Prostate gland (tissue), 2 donors: ENCODE results near the gene SCCPDH.

Experiments used
- CTCF ChIP-seq, 4 experiments: fragments of 200-600 bp in 2 of 4; fragments of 450-650 bp in 2 of 4; sonication (generic) in 2 of 4; IDR thresholded peaks; 1 replicate in 3 of 4; 2 replicates in 1 of 4; pipeline ENCODE4 v1.5.1; 2016 to 2019; ENCODE audit warnings: antibody characterized with exemption in 4 of 4, mild to moderate bottlenecking in 2 of 4, moderate library complexity in 2 of 4
- POLR2A ChIP-seq: fragments of 450-650 bp; IDR thresholded peaks from one replicate; pipeline ENCODE4 v1.6.1; 2016; ENCODE audit warnings: antibody characterized with exemption, mild to moderate bottlenecking

- TF ChIP-seq CTCF (IDR thresholded peaks at IDR 0.05) (no peak), POLR2A (no peak)
Measured at GRCh38 chr1:246772686-246773085, 48.5 kb downstream of the SCCPDH start.
